GM18499 (cell line): ENCODE results near the gene TBL3.

Source experiments
- ATAC-seq: cut with Tn5 transposase; IDR thresholded peaks from one replicate; pipeline ENCODE4 v1.9.1; 2021; ENCODE audit warnings: moderate number of reproducible peaks; ENCODE audit not compliant: insufficient read depth, unreplicated experiment

The TBL3 gene

DNA sequence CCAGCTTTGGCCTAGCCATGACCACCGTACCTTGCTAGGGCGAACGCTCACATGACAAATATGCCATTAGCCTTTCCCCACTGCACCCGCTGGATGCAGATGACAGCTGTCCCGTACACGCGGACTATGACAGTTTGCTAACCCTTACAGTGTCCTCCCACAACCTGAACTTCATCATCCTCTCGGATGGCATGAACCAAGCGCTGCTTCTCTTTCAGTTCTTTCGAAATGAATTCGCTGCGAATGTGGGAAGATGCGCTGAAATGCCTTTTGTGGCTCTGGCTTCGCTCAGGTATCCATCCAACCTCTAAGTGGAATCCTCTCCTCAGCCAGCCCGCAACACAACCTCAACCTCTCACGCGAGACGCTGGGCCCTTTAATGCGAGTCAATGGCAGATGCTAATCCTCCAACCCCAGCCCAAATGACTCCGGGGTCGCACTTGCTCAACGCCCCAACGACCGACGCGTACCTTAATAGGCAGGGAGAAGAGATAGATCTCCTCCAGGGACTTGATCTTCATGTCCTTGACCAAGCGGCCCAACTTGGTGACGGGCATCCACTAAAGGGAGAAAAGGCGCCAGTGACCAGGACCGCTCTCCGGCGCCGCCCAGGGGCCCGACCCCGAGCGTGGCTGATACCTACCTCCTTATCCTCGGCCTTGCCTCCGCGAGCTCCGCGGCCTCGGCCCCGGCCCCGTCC, 7.9 kb upstream of the TBL3 start:
- ATAC-seq: no peak

DNA sequence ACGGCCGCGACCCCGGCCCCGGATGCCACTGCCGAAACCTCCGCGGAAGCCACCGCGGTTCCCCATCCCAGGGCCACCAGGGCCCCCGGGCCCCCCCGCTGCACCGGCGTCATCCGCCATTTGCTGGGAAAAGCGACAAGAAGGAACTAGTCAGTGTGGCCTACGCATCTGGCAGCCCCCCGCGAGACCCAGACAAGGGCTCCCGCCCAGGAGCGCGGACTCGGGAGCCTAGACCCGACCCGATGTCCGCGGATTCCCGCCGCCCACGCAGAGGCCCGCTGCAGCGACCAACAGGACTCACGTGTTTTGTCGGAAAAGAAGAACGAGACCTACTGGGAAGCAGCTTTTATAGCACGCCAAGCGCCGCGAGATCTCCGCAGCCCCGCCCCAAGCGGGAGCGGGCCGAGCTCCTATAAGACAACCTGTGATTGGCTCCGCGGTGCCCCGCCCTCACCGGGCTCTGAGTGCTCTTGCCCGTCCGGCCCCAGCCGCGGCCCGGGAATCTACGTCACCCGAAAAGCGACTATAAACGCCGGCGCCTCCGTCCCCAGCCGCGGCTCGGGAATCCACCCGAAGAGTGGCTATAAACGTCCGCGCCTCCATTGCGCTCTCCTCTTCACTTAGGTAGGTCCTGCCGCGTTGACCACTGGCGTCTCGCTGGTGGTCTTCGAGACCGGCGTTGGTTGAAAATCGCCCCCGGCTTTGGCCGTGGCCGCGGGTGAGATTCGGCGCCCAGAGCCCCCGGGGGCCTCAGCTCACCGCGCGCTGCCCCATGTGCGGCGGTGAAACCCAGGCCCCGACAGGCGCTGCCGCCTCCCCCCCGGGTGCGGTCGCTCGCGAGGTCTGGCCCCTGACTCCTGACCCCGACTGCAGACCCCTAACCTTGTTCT, 7.1 kb upstream of the TBL3 start, which contains the start of gene RPS2:
Gene RPS2 (minus strand): TSS at position 321 of the 890 bp plus-strand sequence. CDS start 201 bp downstream, at position 120.
- ATAC-seq: no peak

DNA sequence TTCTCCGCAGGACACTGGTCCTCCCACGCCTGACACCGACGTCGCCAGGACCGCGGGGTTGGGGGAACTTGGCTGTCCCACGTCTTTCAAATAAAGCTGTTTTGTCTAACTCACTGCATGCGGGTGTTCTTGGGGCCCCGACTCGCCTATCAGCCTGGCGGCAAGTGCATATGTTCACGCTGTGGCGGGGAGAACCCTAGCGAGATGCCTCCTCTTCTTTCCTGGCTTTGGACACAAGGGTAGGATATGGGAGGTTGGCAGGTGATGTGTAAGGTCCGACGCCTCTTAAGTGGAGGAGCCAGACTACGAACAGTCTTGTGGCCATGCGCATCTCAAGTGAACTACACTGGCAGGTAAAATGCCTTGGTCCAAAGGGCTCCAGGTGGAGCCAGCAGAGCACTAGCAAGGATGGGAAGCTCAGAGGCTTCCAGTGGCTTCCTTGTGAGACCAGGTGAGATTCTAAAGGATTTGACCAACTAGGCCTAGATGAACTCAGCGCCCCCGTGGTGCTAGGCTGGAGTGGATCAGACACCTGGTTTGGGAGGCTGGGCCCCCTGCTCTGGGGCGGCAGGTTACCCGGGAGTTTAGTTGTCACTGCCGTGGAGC, 6.4 kb upstream of the TBL3 start:
- ATAC-seq: no peak

DNA sequence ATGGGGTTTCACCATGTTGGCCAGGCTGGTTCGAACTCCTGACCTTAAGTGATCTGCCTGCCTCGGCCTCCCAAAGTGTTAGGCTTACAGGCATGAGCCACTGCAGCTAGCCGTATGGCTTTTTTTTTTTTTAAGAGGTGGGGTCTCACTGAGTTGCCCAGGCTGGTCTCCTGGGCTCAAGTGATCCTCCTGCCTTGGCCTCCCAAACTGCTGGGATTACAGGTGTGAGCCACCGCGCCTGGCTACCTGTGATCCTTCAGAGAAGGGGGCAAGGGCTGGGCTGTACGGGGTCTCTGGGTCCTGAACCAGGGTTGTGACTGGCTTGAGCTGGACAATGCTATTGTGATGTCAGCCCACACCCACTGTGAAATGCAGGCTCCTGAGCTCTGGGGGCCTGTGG, 5.4 kb upstream of the TBL3 start, which contains the start of gene RNF151:
Gene RNF151 (plus strand): TSS at position 397 of the 400 bp plus-strand sequence. CDS start 26 bp downstream, outside the sequence.
- ATAC-seq: no peak

DNA sequence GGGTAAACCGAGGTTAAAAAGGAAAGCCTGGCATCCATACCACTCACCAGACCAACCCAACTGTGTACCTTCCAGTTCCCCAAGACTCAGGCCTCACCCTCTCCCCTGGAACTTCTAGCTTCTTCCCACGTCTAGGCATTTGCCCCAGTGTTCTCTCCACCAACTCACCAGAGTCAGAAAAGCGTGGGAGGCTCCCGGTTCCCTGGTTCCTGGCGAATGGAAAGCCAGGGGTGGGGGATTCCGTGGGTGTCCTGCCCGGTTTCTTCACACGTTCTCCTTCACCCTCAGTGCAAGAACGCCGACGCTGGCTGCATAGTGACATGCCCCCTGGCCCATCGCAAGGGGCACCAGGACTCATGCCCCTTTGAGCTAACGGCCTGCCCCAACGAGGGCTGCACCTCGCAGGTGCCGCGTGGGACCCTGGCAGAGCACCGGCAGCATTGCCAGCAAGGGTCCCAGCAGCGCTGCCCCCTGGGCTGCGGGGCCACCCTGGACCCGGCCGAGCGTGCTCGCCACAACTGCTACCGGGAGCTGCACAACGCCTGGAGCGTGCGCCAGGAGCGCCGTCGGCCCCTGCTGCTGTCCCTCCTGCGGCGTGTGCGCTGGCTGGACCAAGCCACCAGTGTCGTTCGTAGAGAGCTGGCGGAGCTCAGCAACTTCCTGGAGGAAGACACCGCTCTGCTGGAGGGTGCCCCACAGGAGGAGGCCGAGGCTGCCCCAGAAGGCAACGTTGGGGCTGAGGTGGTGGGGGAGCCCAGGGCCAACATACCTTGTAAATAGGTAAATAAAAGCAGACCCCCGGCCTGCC, 3.5 kb upstream of the TBL3 start:
- ATAC-seq: no peak

DNA sequence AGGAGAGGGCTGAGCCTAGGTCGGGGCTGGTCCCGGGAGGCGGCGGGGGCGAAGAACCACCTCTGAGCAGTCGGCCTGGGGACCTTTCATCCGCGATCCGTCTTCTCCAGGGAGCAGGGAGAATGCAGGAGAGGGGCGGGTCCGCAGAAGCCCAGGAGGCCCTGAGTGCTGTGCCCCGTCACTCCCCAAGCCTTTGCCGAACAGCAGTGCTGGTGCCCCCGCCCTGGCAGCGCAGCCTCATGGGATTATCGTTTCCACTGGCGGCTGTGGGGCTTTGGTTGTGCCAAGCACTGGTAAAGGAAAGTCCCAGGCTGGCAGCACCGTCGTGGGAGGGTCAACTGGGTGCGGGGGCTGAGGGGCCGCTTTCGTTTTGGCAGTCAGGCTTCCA, 631 bp downstream of the TBL3 start:
- no peak for ATAC-seq

DNA sequence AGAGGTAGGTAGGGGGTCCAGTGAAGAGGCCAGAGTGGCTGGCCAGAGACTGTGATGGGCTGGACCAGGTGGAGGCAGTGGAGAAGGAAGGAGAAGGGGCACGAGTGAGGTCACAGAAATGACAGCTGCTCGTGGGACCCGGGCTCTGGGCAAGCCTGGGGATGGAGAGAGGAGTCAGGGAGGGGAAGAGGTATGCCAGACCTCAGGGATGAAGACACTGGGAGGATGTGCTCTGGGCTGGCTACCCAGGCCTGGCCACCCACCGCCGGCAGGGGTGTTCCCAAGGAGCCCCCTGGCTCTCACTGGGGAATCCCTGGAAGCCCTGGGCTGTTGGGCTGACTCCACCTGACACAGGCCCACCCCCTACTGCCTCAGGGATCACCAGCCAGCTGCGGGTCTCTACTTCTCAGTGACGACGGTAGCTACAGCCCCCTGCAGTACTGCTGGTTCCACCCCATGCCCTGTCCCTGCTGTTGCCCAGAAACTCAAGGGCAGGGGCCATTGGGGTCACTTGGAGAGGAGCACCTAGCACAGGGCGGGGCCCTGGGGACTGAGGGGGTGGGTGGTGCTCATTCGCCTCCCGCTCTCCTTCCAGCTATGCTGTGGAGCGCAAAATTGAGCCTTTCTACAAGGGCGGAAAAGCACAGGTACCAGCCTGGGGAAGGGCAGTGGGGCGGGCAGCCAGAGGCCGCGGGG, 1.8 kb downstream of the TBL3 start:
- ATAC-seq: no peak

DNA sequence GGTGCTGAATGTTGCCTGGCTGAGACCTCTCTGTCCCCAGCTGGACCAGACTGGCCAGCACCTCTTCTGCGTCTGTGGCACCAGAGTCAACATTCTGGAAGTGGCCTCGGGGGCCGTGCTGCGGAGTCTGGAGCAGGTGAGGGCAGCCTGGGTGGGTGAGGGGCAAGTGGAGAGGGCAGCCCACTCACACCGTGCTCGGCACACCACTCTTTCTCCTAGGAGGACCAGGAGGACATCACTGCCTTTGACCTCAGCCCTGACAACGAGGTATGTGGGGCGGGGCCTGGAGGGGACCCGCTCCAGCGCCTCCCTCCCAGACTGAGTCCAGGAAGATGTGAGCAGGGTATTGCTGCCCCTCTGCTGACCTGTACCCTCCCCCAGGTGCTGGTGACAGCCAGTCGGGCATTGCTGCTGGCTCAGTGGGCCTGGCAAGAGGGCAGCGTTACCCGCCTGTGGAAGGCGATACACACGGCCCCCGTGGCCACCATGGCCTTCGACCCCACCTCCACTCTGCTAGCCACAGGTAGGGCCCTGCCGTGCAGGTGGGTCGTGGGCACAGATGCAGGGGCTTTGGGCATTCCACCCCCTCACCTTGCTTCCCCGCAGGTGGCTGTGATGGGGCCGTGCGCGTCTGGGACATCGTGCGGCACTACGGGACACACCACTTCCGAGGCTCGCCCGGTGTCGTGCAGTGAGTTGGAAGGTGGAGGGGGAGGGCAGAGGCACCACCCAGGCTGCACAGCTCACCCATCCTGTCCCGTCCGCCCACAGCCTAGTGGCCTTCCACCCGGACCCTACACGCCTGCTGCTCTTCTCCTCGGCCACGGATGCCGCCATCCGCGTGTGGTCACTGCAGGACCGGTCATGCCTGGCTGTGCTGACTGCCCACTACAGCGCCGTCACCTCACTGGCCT, 2.6 kb downstream of the TBL3 start:
- no peak for ATAC-seq

DNA sequence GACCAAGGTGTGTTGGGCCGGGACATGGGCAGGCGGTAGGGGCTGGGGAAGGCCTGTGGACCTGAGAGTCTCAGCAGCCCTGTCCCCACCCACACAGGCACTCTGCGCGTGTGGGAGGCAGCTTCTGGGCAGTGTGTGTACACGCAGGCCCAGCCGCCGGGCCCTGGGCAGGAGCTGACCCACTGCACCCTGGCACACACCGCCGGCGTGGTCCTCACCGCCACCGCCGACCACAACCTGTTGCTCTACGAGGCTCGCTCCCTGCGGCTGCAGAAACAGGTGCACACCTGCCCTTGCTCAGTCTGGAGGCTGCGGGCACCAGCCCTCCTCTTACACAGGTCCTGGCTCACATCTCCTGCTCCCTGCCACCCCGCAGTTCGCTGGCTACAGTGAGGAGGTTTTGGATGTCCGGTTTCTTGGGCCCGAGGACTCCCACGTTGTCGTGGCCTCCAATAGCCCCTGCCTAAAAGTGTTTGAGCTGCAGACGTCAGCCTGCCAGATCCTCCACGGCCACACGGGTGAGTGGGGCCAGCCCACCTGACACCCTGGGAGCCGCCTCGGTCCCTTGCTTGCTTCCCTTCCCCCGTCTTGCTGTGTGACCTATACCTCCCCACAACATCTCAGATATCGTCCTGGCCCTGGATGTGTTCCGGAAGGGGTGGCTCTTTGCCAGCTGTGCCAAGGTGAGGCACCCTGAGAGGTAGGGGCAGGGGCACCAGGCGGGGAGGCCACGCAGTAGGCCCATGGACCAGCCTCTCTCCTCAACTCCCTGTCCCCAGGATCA, 3.8 kb downstream of the TBL3 start:
- ATAC-seq: no peak

DNA sequence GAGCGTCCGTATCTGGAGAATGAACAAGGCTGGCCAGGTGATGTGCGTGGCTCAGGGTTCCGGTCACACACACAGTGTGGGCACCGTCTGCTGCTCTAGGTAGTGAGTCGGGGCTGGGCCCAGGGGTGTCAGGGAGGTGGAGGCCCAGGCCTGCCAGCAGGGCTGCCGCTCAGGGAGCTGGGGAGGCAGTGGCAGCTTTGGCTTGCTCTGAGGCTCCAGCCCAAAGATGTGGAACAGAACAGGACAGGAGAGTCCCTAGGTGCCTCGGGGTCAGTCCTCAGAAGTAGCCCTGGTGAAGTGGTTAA, 4.3 kb downstream of the TBL3 start:
- ATAC-seq: no peak

DNA sequence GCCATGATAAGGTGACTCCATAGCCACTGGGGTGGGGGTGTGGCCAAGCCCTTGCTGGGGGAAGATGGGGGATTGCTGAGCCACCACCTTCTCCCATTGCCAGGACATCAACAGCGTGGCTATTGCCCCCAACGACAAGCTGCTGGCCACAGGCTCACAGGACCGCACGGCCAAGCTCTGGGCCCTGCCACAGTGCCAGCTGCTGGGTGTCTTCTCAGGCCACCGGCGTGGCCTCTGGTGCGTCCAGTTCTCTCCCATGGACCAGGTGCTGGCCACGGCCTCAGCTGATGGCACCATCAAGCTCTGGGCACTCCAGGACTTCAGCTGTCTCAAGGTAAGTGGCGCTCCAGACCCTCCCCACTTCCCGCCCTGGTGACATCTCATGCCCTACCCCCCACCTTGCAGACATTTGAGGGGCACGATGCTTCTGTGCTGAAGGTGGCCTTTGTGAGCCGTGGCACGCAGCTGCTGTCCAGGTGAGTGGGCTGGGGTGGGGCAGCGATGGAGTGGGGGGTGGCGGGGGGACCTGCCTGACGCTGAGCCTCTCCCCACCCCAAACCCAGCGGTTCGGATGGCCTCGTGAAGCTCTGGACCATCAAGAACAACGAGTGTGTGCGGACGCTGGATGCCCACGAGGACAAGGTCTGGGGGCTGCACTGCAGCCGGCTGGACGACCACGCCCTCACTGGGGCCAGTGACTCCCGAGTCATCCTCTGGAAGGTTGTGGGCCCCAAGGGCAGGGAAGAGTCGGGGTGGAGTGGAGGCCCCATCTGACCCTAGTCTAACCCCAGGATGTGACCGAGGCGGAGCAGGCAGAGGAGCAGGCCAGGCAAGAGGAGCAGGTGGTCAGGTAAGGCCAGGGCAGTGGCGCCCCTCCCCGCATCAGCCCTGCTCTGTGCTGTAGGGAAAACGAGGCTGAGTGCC, 5.4 kb downstream of the TBL3 start:
- no peak for ATAC-seq

DNA sequence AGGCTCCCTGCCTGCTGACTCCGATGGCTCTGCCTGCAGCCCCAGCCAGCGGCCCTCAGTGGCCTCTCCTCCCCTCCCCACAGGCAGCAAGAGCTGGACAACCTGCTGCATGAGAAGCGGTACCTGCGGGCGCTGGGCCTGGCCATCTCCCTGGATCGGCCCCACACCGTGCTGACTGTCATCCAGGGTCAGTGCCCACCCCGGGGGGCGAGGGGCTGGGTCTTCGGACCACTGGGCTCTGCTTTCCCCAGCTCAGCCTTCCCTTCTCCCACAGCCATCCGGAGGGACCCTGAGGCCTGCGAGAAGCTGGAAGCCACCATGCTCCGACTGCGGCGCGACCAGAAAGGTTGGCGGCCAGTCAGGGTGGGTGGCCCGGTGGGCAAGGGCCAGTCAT, 6.0 kb downstream of the TBL3 start:
- ATAC-seq: no peak

DNA sequence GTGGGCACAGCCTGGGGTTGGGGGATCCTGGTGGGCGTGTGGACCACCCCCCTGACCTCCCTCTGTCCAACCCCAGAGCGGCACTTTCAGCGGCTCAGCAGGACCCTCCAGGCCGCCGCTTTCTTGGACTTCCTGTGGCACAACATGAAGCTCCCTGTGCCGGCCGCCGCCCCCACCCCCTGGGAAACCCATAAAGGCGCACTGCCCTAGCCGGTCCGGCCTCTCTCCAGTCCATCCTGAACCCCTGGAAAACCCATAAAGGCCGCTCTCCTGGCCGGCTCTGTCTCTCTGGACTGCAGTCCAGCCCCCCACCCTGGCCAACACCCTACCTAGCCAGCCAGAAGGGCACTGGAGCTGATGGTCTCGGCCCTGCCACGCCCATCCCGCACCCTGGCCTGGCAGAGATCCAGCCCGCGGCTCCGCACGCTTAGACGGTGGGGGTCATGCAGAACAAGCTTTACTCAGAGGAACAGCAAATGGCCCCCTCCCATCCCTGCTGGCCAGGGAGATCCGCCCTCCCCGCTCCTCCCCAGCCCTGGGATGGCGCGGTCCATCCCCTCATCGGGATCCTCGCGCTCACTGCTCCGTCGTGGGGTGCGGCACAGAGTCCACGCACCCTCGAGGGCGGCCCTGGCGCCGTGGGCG, 6.7 kb downstream of the TBL3 start:
- no peak for ATAC-seq

DNA sequence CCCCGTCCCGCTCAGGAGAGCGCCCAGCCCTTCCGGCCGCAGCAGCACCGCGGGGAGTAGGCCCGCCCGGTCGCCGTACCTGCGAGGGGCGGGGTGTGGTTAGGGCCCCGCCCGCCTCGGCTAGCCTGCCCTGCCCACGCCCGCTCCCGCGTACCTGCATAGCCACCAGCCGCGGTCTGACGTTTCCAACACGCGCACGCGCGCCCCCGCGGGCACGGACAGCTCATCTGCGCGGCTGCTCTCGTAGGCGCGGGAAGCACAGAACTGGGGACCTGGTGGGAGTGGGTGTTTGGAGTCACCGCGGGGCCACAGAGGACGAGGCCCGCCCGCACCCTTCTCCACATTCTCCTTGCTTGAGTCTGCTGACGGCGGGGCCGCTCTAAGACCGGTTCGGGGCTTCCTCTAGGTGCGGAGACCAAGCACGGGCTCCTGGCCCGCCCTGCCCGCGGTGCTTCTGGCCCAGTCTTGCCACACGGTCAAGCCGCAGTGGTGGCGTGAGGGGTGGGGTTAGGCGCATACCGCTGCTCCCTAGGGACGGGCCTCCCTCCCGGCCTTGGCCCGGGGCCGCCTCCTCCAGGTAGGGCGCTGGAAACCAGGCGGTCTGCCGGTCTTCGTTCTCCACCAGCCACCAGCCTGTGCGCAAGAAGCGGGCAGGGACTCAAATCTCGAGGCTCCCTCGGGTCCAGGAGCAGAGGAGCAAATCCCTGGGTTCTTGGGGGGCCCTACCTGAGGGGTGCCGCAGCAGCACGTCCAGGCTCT, 7.6 kb downstream of the TBL3 start:
- no peak for ATAC-seq

DNA sequence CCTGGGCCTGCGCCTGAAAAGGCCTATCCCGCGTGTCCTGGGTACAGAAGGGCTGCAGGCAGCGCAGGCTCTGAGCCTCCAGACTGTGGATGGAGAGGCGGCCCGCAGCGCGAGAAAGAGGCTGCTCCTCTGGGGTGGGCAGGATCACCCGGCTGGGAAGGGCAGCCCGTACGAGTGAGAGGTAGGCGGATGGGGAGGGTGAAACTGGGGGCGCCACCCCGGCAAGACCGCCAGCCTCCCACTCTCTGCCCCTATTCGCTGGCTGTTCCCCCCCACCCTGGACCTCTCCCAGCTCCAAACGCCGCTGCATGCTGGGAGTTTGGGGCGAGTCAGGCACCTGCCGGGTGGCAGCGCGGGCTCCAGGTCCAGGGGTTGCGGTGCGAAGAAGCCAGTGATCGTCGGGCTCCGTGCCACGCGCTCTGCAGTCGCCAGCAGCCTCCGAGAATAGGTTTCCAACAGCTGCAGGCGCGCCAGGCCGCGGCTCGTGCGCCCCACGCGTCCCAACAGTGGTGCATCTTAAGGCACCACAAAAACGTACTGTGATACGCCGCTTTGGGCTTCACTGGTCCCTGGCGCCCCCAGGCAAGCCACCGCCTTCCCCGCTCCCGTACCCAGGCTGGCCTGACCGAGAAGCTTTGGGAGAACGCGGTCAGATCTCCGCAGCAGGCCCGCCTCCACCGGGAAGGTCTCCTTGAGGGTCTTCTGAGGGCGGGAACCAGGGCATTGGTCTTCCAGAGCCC, 8.3 kb downstream of the TBL3 start:
- no peak for ATAC-seq
